Activated B cell treated with CpG ODN at 0.5 μM for 24 hours (primary cell): Measurements from ENCODE around the gene MSMO1. TPM values are rescaled to one million over a fixed set of nuclear protein-coding genes. Genes with fewer than 3 reads are reported as not detected.

Source experiments
- ATAC-seq: fragments of 200-7000 bp; cut with Tn5 transposase; one replicate; pipeline ENCODE4 v1.10.0; 2021; ENCODE audit warnings: low read depth, mild to moderate bottlenecking, moderate library complexity
- CTCF ChIA-PET: fragments of 350-600 bp; sonication (Branson Sonifier 250); formaldehyde crosslinking; loops from one replicate; lab custom pipeline; 2021; ENCODE audit warnings: antibody characterized with exemption; lab: Charles Lee
- POLR2A ChIA-PET: fragments of 350-600 bp; sonication (Branson Sonifier 250); formaldehyde crosslinking; loops from one replicate; lab custom pipeline; 2021; ENCODE audit warnings: antibody characterized with exemption; lab: Charles Lee
- DNase-seq: peaks from one replicate; pipeline ENCODE4 v3.0.0; 2022
- H3K27ac Mint-ChIP-seq: one replicate; pipeline ENCODE4 v1.8.0; 2020; ENCODE audit warnings: mixed read lengths
- H3K27me3 Mint-ChIP-seq: one replicate; pipeline ENCODE4 v1.8.0; 2021; ENCODE audit warnings: mixed read lengths
- H3K36me3 Mint-ChIP-seq: one replicate; pipeline ENCODE4 v1.8.0; 2021; ENCODE audit warnings: low read depth, mixed read lengths
- H3K4me1 Mint-ChIP-seq: one replicate; pipeline ENCODE4 v1.8.0; 2021; ENCODE audit warnings: mixed read lengths
- H3K4me3 Mint-ChIP-seq: one replicate; pipeline ENCODE4 v1.8.0; 2020; ENCODE audit warnings: mild to moderate bottlenecking, mixed read lengths
- H3K9me3 Mint-ChIP-seq: one replicate; pipeline ENCODE4 v1.8.0; 2020; ENCODE audit warnings: mixed read lengths
- intact Hi-C: fragments of 100-400 bp; cut with micrococcal nuclease; formaldehyde crosslinking; loops from one replicate; pipeline ENCODE4 v1.15.1; 2024
- total RNA-seq: library from RNA; stranded (reverse); gene quantifications from 2 replicates; pipeline ENCODE4 v1.2.3, GENCODE V29; 2022
- TF ChIP-seq, protein P1 (sequence below): fragments of 200-600 bp; IDR thresholded peaks from one replicate; pipeline ENCODE4 v1.8.0; 2022; ENCODE audit warnings: antibody characterized with exemption, mild to moderate bottlenecking

The MSMO1 gene
- total RNA-seq, 1 donor from 2014 or later, result 87.9 TPM

DNA sequence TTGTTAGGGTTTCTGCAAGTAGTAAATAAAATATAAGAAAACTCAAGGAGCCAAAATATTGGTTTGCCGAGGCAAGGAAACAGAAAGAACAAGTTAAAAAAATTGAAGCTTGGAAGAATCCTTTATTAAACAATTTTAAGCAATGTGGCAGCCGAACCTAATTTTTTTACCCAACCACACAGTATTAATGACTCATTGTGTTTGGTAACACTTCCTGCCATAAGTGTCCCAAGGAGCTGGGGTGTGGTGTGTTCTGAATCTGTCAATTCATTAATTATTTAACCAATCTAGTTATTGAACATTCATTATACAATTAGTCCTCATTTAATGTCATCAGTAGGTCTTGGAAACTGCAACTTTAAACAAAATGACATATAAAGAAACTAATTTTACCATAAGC is 32.0 kb downstream of the MSMO1 start:
- Mint-ChIP-seq H3K4me3 (no peak overlapping the region), H3K9me3 (no peaks in the 10 kb centered on the region), H3K36me3 (no peaks in the 10 kb centered on the region), H3K4me1 (peaks cover 2% of the 10 kb centered on the region), H3K27me3 (peaks cover 27% of the 10 kb centered on the region), H3K27ac (no peak overlapping the region)
- TF ChIP-seq, protein P1, sequence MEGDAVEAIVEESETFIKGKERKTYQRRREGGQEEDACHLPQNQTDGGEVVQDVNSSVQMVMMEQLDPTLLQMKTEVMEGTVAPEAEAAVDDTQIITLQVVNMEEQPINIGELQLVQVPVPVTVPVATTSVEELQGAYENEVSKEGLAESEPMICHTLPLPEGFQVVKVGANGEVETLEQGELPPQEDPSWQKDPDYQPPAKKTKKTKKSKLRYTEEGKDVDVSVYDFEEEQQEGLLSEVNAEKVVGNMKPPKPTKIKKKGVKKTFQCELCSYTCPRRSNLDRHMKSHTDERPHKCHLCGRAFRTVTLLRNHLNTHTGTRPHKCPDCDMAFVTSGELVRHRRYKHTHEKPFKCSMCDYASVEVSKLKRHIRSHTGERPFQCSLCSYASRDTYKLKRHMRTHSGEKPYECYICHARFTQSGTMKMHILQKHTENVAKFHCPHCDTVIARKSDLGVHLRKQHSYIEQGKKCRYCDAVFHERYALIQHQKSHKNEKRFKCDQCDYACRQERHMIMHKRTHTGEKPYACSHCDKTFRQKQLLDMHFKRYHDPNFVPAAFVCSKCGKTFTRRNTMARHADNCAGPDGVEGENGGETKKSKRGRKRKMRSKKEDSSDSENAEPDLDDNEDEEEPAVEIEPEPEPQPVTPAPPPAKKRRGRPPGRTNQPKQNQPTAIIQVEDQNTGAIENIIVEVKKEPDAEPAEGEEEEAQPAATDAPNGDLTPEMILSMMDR, result no peak
- no peak for ATAC-seq
- POLR2A ChIA-PET, result no interaction called here
- no peak for DNase-seq
- CTCF ChIA-PET, result no interaction called here
- intact Hi-C loops, result loop anchor here (5.0 kb wide), 1 partner anchor 103 kb away; no protein-coding TSS in a partner anchor

DNA sequence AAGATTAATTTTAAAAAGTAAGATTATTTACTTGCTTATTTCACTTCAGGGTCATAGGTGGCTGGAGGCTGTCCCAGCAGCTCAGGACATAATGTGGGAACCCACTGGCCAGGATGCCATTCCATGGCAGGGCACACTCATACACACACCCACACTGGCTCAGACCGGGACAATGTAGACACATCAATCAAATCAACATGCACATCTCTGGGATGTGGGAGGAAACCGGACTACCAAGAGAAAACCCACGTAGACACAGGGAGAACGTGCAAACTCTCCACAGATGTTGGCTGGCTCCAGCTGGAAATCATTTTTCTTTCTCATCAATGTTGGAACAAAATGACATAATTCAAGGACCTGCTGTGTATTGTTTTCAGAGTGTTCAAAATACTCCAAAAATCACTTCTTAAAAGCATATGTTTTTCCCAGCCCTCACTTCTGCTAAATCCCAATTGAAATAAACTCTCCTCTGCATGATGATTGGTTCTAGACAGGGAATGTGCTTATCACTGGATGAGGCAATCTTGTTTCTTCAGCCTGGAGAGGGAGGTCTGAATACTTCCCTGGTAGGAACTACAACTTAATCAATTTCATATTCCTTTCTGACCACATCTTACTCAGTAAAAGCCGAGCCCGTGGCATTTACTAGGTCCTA is 32.7 kb downstream of the MSMO1 start:
- Mint-ChIP-seq H3K27me3 (peaks cover 27% of the 10 kb centered on the region), H3K4me1 (peaks cover 2% of the 10 kb centered on the region), H3K36me3 (no peaks in the 10 kb centered on the region), H3K27ac (no peak overlapping the region), H3K9me3 (no peaks in the 10 kb centered on the region), H3K4me3 (no peak overlapping the region)
- no peak for ATAC-seq
- ChIA-PET POLR2A (no interaction called here), CTCF (no interaction called here)
- no peak for DNase-seq
- TF ChIP-seq, protein P1, result no peak
- intact Hi-C loops, result no loop called here

GRCh38 chr4:165360985-165361670 is 33.7 kb downstream of the MSMO1 start:
- TF ChIP-seq, protein P1, result no peak
- Mint-ChIP-seq H3K4me1 (peaks cover under 1% of the 10 kb centered on the region), H3K36me3 (no peaks in the 10 kb centered on the region), H3K27me3 (peaks cover 22% of the 10 kb centered on the region), H3K4me3 (no peak overlapping the region), H3K9me3 (no peaks in the 10 kb centered on the region), H3K27ac (no peak overlapping the region)
- no peak for DNase-seq
- intact Hi-C loops, result no loop called here
- CTCF ChIA-PET, result no interaction called here
- POLR2A ChIA-PET, result no interaction called here
- ATAC-seq, result no peak

- Mint-ChIP-seq H3K27ac (no peak overlapping the region), H3K27me3 (peaks cover 22% of the 10 kb centered on the region), H3K36me3 (no peaks in the 10 kb centered on the region), H3K4me1 (no peaks in the 10 kb centered on the region), H3K4me3 (no peak overlapping the region), H3K9me3 (no peaks in the 10 kb centered on the region)
- intact Hi-C loops, result no loop called here
- ATAC-seq (no peak), DNase-seq (no peak)
- POLR2A ChIA-PET, result no interaction called here
- TF ChIP-seq, protein P1, result no peak
- CTCF ChIA-PET, result no interaction called here
Observed at GRCh38 chr4:165361810-165362209, 34.3 kb downstream of the MSMO1 start.

DNA sequence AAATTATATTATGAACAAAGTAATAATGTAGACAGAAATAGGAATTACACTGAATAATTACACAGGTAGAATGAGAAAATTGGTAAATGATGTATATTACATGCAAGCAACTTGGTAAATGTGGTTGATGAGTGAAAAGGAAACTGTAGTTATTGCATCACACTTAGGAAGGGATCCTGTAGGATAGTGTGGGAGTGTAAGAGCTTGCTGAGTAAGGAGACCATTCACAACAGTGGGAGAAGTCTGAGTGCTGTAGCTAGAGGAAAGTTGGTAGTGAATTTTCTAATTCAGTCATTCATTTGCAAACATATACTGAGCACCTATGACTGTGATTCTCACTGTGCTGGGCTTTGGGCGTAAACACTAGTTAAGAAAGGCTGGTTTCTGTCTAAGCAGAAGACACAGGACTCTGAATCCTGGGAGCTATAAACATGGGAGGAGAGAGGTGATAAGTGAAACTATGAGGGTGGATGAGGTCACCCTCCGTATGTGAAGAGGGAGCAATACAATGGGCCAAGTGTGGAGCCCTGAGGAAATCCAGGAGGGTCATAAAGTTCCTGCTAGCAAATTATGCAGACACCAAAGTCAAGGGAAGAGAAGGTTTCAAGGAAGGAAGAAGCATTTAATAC is 37.1 kb downstream of the MSMO1 start:
- peaks cover 19% of the 10 kb centered on the region for H3K27me3 Mint-ChIP-seq
- ATAC-seq, result no peak
- no peaks in the 10 kb centered on the region for H3K4me1 Mint-ChIP-seq
- ChIA-PET POLR2A (no interaction called here), CTCF (no interaction called here)
- H3K4me3 Mint-ChIP-seq, result no peak overlapping the region
- TF ChIP-seq, protein P1, result no peak
- H3K36me3 Mint-ChIP-seq, result no peaks in the 10 kb centered on the region
- no peak overlapping the region for H3K27ac Mint-ChIP-seq
- intact Hi-C loops, result no loop called here
- no peak for DNase-seq
- no peaks in the 10 kb centered on the region for H3K9me3 Mint-ChIP-seq
